Trophoblast cell (in vitro differentiated cells and primary cell): ENCODE measurements around the gene RAB2B.

Source experiments
- DNase-seq, 2 donors: peaks; one replicate each; pipeline ENCODE4 v3.0.0-alpha.2; 2016
- H2AFZ ChIP-seq: 2 replicates; pipeline ENCODE4 v1.6.1; 2013; ENCODE audit warnings: low read length, moderate library complexity, mild to moderate bottlenecking; ENCODE audit not compliant: insufficient read depth, poor library complexity
- H2AK5ac ChIP-seq: 2 replicates; pipeline ENCODE4 v1.6.1; 2013; ENCODE audit warnings: mild to moderate bottlenecking, low read length
- H2BK120ac ChIP-seq: 2 replicates; pipeline ENCODE4 v1.6.1; 2013; ENCODE audit warnings: low read length, mild to moderate bottlenecking, moderate library complexity; ENCODE audit not compliant: insufficient read depth, poor library complexity
- H2BK12ac ChIP-seq: 2 replicates; pipeline ENCODE4 v1.6.1; 2013; ENCODE audit warnings: mild to moderate bottlenecking, low read length, moderate library complexity
- H2BK5ac ChIP-seq: 2 replicates; pipeline ENCODE4 v1.6.1; 2013; ENCODE audit warnings: low read length, low read depth, moderate library complexity, mild to moderate bottlenecking; ENCODE audit not compliant: poor library complexity
- H3K14ac ChIP-seq: 2 replicates; pipeline ENCODE4 v1.6.1; 2013; ENCODE audit warnings: mild to moderate bottlenecking, low read length
- H3K18ac ChIP-seq: 2 replicates; pipeline ENCODE4 v1.6.1; 2013; ENCODE audit warnings: mild to moderate bottlenecking, low read length
- H3K23ac ChIP-seq: 2 replicates; pipeline ENCODE4 v1.6.1; 2013; ENCODE audit warnings: low read length
- H3K27ac ChIP-seq: 2 replicates; pipeline ENCODE4 v1.5.1; 2013; ENCODE audit warnings: low read depth, mild to moderate bottlenecking, inconsistent platforms, low read length, moderate library complexity
- H3K27me3 ChIP-seq: 2 replicates; pipeline ENCODE4 v1.6.1; 2013; ENCODE audit warnings: inconsistent platforms, mild to moderate bottlenecking, low read length, moderate library complexity; ENCODE audit not compliant: insufficient read depth
- H3K36me3 ChIP-seq, 2 experiments: 1 replicate in 1 of 2; 2 replicates in 1 of 2; pipeline ENCODE4 v1.6.1; 2013; ENCODE audit warnings: low read length in 2 of 2, mild to moderate bottlenecking in 2 of 2, moderate library complexity in 1 of 2; ENCODE audit not compliant: insufficient read depth in 2 of 2, control insufficient read depth in 1 of 2
- H3K4ac ChIP-seq: 2 replicates; pipeline ENCODE4 v1.6.1; 2013; ENCODE audit warnings: low read depth, mild to moderate bottlenecking, low read length, moderate library complexity
- H3K4me1 ChIP-seq, 2 experiments: 1 replicate in 1 of 2; 2 replicates in 1 of 2; pipeline ENCODE4 v1.6.1; 2013; ENCODE audit warnings: low read length in 2 of 2, mild to moderate bottlenecking in 2 of 2, moderate library complexity in 1 of 2; ENCODE audit not compliant: insufficient read depth in 2 of 2, control insufficient read depth in 1 of 2
- H3K4me2 ChIP-seq: 2 replicates; pipeline ENCODE4 v1.6.1; 2013; ENCODE audit warnings: inconsistent platforms, mild to moderate bottlenecking, low read length, moderate library complexity
- H3K4me3 ChIP-seq: 2 replicates; pipeline ENCODE4 v1.5.1; 2013; ENCODE audit warnings: mild to moderate bottlenecking, low read depth, low read length, inconsistent platforms
- H3K79me1 ChIP-seq: one replicate; pipeline ENCODE4 v1.6.1; 2013; ENCODE audit warnings: low read length
- H3K79me2 ChIP-seq: 2 replicates; pipeline ENCODE4 v1.6.1; 2013; ENCODE audit warnings: low read length, mild to moderate bottlenecking; ENCODE audit not compliant: control insufficient read depth, insufficient read depth, poor library complexity
- H3K9ac ChIP-seq: 2 replicates; pipeline ENCODE4 v1.6.1; 2013; ENCODE audit warnings: mild to moderate bottlenecking, low read length
- H3K9me3 ChIP-seq: 2 replicates; pipeline ENCODE4 v1.6.1; 2013; ENCODE audit warnings: low read depth, mild to moderate bottlenecking, control low read depth, inconsistent platforms, low read length; ENCODE audit not compliant: insufficient read depth
- H4K12ac ChIP-seq: 2 replicates; pipeline ENCODE4 v1.6.1; 2013; ENCODE audit warnings: low read depth, mild to moderate bottlenecking, low read length, moderate library complexity
- H4K8ac ChIP-seq: 2 replicates; pipeline ENCODE4 v1.6.1; 2013; ENCODE audit warnings: low read depth, mild to moderate bottlenecking, low read length, moderate library complexity
- H4K91ac ChIP-seq: one replicate; pipeline ENCODE4 v1.6.1; 2013; ENCODE audit warnings: low read depth, mild to moderate bottlenecking, low read length, moderate library complexity
- WGBS: extraction: QIAGEN DNeasy Blood & Tissue Kit; methylation state at CpG from one replicate; pipeline ENCODE4 v1.1.7; 2013; ENCODE audit warnings: missing lambda C conversion rate; ENCODE audit not compliant: insufficient read length, insufficient coverage; ENCODE audit errors: extremely low coverage; 5-methylcytosine and 5-hydroxymethylcytosine counted together

Gene RAB2B

DNA sequence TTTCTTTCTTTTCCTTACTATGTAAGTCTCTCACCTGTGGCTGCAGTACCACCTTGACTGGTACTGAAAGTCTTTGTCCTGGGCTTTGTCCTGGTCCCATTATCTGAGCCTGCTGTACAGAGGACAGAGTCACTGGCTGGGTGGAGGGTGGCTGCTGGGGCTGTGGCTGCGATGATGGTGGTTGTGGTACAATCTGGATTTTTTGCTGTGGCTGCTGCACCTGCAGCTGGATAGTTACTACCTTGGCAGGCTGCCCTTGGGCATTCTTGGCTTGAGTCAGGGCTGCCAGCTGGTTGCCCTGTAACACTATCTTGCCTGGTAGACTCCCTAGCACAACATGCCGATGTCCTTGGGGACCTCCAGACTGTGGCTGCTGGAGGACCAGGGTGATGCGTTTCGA is 47.8 kb downstream of the RAB2B start:
- Histone ChIP-seq H2AFZ (no peak overlapping the region), H4K91ac (no peak overlapping the region), H2BK5ac (no peak overlapping the region), H3K9ac (no peak overlapping the region), H3K27me3 (no peaks in the 10 kb centered on the region), H3K4me1 (no peaks in the 10 kb centered on the region), H3K9me3 (peaks cover 4% of the 10 kb centered on the region), H3K27ac (no peak overlapping the region), H2AK5ac (no peak overlapping the region), H3K4me2 (no peak overlapping the region), H3K79me2 (no peaks in the 10 kb centered on the region), H3K4me3 (no peak overlapping the region), H4K8ac (no peak overlapping the region), H2BK120ac (no peak overlapping the region), H3K79me1 (no peaks in the 10 kb centered on the region), H2BK12ac (no peak overlapping the region), H3K4ac (no peak overlapping the region), H3K23ac (no peak overlapping the region), H4K12ac (no peak overlapping the region), H3K36me3 (peaks cover 39 to 56% of the 10 kb centered on the region in 2 experiments), H3K18ac (no peak overlapping the region), H3K14ac (no peak overlapping the region)
- WGBS, result no CpG with 5 or more reads among the region's 4 CpGs
- no peak for DNase-seq

DNA sequence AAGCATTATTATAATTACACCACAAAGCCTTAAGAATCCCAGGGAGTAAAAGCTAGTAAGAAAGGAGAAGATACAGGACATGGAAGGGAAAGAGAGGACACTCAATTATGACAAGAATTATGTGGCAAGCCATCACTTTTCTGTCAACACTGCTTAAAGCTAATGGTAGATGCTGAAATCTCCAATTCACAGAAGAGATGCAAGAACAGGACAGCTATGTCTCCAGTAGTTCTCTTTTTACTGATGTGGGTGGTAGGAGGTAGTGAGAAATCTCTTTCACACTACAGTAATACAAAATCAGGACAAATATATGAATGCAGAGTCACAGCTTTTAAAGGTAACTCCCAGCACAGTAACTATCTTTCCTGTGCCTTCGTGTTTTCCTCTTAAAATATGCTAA is 50.1 kb downstream of the RAB2B start:
- Histone ChIP-seq H3K4me2 (no peak overlapping the region), H3K27ac (no peak overlapping the region), H3K9ac (no peak overlapping the region), H4K8ac (no peak overlapping the region), H3K23ac (no peak overlapping the region), H3K18ac (no peak overlapping the region), H4K12ac (no peak overlapping the region), H3K4me3 (no peak overlapping the region), H3K27me3 (no peaks in the 10 kb centered on the region), H3K4me1 (no peaks in the 10 kb centered on the region), H3K36me3 (peaks cover 52 to 72% of the 10 kb centered on the region in 2 experiments), H3K79me1 (no peaks in the 10 kb centered on the region), H4K91ac (no peak overlapping the region), H3K14ac (no peak overlapping the region), H3K4ac (no peak overlapping the region), H2AK5ac (no peak overlapping the region), H2BK120ac (no peak overlapping the region), H3K9me3 (peaks cover 4% of the 10 kb centered on the region), H2AFZ (no peak overlapping the region), H2BK12ac (no peak overlapping the region), H2BK5ac (no peak overlapping the region), H3K79me2 (no peaks in the 10 kb centered on the region)
- DNase-seq, result no peak
- WGBS, result no CpG with 5 or more reads among the region's 1 CpG

DNA sequence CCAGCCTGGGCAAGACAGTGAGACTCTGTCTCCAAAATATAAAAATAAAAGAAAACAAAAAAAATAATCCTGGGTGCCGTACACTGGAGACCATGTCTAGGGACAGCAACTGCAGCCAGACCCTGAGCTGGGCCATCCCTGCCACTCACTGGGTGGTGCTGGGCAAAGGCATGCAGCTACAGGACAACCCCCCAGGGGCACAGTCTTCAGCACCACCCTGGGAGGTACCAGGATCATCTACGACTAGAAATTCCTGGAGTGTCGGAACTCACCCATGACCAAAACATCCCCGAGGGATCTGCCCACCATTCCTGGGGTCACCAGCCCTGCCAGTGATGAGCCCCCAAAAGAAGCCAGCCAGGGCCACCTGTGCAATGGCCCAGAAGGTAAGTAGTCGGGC is 57.2 kb downstream of the RAB2B start:
- no peak overlapping the region for H3K4me3 ChIP-seq
- no peak overlapping the region for H2BK120ac ChIP-seq
- no peak overlapping the region for H2BK5ac ChIP-seq
- H3K9ac ChIP-seq, result no peak overlapping the region
- no peak overlapping the region for H2AK5ac ChIP-seq
- no peak overlapping the region for H3K27ac ChIP-seq
- H3K18ac ChIP-seq, result no peak overlapping the region
- H3K4ac ChIP-seq, result no peak overlapping the region
- H3K14ac ChIP-seq, result no peak overlapping the region
- H3K36me3 ChIP-seq, result peaks cover 34 to 48% of the 10 kb centered on the region in 2 experiments
- H3K27me3 ChIP-seq, result no peaks in the 10 kb centered on the region
- no peaks in the 10 kb centered on the region for H3K79me1 ChIP-seq
- no peak overlapping the region for H3K4me2 ChIP-seq
- no CpG with 5 or more reads among the region's 5 CpGs for WGBS
- no peak overlapping the region for H4K12ac ChIP-seq
- no peak overlapping the region for H2AFZ ChIP-seq
- no peak overlapping the region for H4K8ac ChIP-seq
- H2BK12ac ChIP-seq, result no peak overlapping the region
- no peaks in the 10 kb centered on the region for H3K79me2 ChIP-seq
- no peaks in the 10 kb centered on the region for H3K4me1 ChIP-seq
- no peak overlapping the region for H4K91ac ChIP-seq
- no peak overlapping the region for H3K23ac ChIP-seq
- H3K9me3 ChIP-seq, result no peaks in the 10 kb centered on the region
- no peak for DNase-seq

DNA sequence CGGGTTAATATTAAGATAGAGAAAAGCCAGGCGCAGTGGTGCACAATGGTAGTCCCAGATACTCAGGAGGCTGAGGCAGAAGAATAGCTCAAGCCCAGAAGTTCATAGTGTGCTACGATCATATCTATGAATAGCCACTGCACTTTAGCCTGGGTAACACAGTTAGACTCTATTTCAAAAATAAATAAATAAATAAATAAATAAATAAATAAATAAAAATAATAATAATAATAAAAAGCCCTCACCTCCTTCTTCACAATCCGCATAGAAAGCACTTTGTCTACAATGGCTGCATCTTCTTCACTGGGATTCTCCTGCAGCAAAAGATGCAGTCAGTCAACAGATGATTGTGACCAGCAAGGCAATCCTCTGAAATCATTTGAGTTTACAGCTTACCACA is 61.4 kb downstream of the RAB2B start:
- Histone ChIP-seq H3K9ac (no peak overlapping the region), H2BK120ac (no peak overlapping the region), H3K27ac (no peak overlapping the region), H4K12ac (no peak overlapping the region), H2BK12ac (no peak overlapping the region), H2AK5ac (no peak overlapping the region), H2AFZ (no peak overlapping the region), H3K14ac (no peak overlapping the region), H3K4me3 (no peak overlapping the region), H2BK5ac (no peak overlapping the region), H3K23ac (no peak overlapping the region), H3K36me3 (peaks cover 33 to 54% of the 10 kb centered on the region in 2 experiments), H4K8ac (no peak overlapping the region), H3K27me3 (no peaks in the 10 kb centered on the region), H3K79me2 (no peaks in the 10 kb centered on the region), H3K18ac (no peak overlapping the region), H3K9me3 (no peaks in the 10 kb centered on the region), H3K79me1 (no peaks in the 10 kb centered on the region), H4K91ac (no peak overlapping the region), H3K4me1 (no peaks in the 10 kb centered on the region), H3K4me2 (no peak overlapping the region), H3K4ac (no peak overlapping the region)
- WGBS, result no CpG with 5 or more reads among the region's 4 CpGs
- DNase-seq, result no peak
